Epithelial cell of esophagus (primary cell): Measurements from ENCODE around the gene FNDC3A.
"Not testable (repeated sequence)": the region's sequence is repeated elsewhere in the genome, so short reads cannot be mapped to it uniquely, and the experiment has no call there.

Experiments
- DNase-seq: peaks from one replicate; pipeline ENCODE4 v3.0.0; 2010; ENCODE audit warnings: low read depth
- H3K4me3 ChIP-seq: 2 replicates; pipeline ENCODE4 v1.5.1; 2011; ENCODE audit warnings: mild to moderate bottlenecking, low read length, control low read depth
- TF ChIP-seq, protein P1 (sequence below): IDR thresholded peaks from 2 replicates; pipeline ENCODE4 v1.5.1; 2011; ENCODE audit warnings: low read depth, mild to moderate bottlenecking, low read length, control low read depth, inconsistent platforms; ENCODE audit not compliant: insufficient read depth; ENCODE audit errors: missing control alignments

FNDC3A gene

DNA sequence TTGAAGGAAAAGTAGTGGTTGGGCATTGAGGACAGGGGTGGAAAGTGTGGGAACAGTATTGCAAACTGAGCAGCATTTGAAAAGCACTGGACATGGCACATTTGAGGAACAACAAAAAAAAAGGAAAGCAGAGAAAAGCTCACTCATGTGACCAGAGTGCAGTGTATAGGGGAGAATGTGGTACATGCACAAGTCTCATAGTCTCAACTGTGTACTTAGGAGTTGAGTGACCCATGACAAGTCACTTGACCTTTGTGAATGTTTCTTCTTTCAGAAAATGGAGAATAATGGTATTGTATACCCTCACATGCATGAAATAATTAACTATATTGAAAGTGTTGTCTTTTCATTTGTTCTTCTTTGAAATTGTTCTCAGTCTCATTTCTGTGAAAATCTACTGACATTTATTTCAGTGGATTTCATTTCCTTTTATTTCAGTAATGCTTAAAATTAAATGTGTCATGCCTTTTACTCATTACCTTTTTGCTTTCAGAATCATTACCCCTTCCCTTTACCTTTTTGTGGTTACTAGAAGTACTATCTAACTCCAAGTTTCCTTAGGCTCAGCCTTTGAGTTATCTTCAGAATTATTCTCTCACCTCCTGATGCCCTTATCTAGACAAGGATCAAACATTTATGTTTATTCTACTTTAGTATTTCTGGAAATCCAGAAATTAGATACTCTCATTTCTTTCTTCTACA lies 165.3 kb downstream of the FNDC3A start:
- no peak overlapping the region for H3K4me3 ChIP-seq
- DNase-seq: no peak
- TF ChIP-seq, protein P1, sequence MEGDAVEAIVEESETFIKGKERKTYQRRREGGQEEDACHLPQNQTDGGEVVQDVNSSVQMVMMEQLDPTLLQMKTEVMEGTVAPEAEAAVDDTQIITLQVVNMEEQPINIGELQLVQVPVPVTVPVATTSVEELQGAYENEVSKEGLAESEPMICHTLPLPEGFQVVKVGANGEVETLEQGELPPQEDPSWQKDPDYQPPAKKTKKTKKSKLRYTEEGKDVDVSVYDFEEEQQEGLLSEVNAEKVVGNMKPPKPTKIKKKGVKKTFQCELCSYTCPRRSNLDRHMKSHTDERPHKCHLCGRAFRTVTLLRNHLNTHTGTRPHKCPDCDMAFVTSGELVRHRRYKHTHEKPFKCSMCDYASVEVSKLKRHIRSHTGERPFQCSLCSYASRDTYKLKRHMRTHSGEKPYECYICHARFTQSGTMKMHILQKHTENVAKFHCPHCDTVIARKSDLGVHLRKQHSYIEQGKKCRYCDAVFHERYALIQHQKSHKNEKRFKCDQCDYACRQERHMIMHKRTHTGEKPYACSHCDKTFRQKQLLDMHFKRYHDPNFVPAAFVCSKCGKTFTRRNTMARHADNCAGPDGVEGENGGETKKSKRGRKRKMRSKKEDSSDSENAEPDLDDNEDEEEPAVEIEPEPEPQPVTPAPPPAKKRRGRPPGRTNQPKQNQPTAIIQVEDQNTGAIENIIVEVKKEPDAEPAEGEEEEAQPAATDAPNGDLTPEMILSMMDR: no peak

DNA sequence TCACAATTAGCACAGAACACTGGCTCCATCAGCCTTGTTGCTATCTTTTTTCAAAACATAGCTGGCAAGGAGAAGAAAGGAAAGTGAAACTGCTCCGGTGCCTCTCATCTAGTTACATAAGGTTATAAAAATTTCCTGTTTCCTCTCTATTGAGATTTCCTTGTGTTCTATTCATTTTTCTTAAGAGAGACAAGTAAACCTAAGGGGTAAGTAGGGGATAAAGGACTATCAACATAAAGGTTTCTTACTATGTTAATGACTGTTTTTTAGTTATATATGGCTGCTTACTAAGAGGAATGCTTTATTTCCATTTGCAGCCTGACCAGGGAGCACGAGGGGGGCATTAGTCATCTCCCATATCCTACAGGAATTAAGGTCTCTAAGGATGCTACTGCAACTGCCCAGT lies 171.2 kb downstream of the FNDC3A start:
- H3K4me3 ChIP-seq: no peak overlapping the region
- no peak for DNase-seq
- TF ChIP-seq, protein P1: no peak

DNA sequence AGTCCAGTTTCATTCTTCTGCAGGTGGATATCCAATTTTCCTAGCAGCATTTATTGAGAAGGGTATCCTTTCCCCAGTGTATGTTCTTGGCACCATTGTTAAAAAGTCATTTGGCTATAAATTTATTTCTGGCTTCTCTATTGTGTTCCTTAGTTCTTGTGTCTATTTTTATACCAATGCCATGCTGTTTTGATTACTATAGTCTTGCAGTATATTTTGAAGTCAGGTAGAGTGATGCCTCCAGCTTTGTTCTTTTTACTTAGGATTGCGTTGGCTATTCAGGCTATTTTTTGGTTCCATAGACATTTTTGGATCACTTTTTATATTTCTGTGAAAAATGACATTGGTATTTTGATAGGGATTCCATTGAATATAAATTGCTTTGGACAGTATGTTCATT lies 172.7 kb downstream of the FNDC3A start:
- no peak overlapping the region for H3K4me3 ChIP-seq
- TF ChIP-seq, protein P1: no peak
- no peak for DNase-seq

DNA sequence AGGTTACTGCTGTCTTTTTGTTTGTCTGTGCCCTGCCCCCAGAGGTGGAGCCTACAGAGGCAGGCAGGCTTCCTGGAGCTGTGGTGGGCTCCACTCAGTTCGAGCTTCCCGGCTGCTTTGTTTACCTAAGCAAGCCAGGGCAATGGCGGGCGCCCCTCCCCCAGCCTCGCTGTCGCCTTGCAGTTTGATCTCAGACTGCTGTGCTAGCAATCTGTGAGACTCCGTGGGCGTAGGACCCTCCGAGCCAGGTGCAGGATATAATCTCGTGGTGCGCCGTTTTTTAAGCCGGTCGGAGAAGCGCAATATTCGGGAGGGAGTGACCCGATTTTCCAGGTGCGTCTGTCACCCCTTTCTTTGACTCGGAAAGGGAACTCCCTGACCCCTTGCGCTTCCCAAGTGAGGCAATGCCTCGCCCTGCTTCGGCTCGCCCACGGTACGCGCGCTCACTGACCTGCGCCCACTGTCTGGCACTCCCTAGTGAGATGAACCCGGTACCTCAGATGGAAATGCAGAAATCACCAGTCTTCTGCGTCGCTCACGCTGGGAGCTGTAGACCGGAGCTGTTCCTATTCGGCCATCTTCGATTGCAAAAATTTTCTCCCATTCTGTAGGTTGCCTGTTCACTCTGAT lies 182.4 kb downstream of the FNDC3A start:
- DNase-seq, H3K4me3 ChIP-seq: not testable (repeated sequence)

DNA sequence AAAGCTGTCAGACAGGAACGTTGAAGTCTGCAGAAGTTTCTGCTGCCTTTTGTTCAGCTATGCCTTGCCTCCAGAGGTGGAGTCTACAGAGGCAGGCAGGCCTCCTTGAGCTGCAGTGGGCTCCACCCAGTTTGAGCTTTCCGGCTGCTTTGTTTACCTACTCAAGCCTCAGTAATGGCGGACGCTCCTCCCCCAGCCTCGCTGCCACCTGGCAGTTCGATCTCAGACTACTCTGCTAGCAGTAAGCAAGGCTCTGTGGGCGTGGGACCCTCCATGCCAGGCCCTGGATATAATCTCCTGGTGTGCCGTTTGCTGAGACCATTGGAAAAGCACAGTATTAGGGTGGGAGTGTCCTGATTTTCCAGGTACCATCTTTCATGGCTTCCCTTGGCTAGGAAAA lies 187.4 kb downstream of the FNDC3A start:
- not testable (repeated sequence) for DNase-seq, H3K4me3 ChIP-seq

DNA sequence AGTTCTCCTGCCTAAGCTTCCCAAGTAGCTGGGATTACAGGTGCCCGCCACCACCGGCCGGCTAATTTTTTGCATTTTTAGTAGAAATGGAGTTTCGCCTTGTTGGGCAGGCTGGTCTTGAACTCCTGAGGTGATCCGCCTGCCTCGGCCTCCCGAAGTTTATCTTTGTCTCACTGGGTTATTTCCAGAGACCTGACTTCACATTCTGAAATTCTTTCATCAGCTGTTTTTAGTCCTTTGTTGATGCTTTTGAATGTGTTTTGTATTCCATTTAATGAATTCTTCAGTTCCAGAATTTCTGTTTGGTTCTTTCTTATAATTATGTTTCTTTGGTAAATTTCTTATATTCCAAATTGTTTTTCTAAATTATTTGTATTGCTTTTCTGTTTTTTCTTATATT lies 189.0 kb downstream of the FNDC3A start:
- no peak for DNase-seq
- no peak overlapping the region for H3K4me3 ChIP-seq
- TF ChIP-seq, protein P1: no peak

DNA sequence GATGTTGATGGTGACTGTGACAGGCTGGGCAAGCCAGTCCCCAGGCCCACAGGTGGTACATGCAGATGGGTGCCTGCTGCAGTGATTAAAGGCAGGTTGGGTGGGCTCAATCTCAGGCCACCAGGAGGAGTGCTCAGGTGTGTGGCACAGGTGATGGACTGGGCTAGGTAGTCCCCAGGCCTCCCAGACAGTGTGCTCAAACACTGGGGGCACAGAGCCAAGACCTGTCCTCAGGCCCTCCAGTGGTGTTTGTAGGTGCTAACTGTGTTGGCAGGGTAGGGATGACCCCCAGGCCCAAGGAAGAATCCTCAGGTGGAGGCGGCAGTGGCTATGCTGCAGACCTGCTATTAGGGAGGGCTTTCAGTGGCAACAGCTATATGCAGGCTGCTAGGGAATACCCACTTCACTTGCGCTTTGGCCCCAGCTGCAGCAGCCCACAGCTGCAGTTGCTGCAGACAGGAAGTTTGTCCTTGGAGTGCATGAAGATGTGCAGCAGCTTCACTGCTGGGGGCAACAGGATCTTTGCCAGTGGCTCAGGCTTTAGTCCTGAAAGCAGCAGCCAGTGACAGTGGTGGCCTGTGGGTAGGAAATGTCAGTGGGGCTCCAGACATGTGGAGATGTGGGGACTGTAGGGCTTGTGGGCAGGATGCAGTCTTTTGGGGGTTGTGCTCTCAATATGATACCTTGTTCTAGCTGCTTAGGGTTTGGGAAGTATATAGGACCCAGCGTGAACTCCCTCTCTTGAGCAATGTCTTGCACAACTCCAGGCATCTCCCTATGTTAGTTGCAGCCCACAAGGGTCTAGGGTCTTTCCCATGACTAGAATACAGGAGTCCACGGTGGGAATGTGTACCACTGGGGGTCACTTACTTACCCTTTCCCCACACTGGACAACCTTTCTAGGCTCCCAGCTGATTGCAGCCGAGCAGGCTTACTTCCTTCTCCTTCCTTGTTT lies 190.4 kb downstream of the FNDC3A start:
- no peak for DNase-seq
- TF ChIP-seq, protein P1: no peak
- H3K4me3 ChIP-seq: no peak overlapping the region
